Nephron progenitor cell (in vitro differentiated cells): ENCODE results near the gene IGSF1.

Experiments
- DNase-seq: peaks from one replicate; pipeline ENCODE4 v3.0.0; 2021
- H3K27ac Mint-ChIP-seq: 2 replicates; pipeline ENCODE4 v1.8.0; 2021; ENCODE audit warnings: mild to moderate bottlenecking, moderate library complexity, mixed read lengths
- H3K27me3 Mint-ChIP-seq: 2 replicates; pipeline ENCODE4 v1.8.0; 2021; ENCODE audit warnings: mild to moderate bottlenecking, low read depth, mixed read lengths; ENCODE audit not compliant: poor library complexity
- H3K36me3 Mint-ChIP-seq: 2 replicates; pipeline ENCODE4 v1.8.0; 2021; ENCODE audit warnings: low read depth, mixed read lengths
- H3K4me1 Mint-ChIP-seq: 2 replicates; pipeline ENCODE4 v1.8.0; 2021; ENCODE audit warnings: mixed read lengths
- H3K4me3 Mint-ChIP-seq: 2 replicates; pipeline ENCODE4 v1.8.0; 2021; ENCODE audit warnings: mild to moderate bottlenecking, moderate library complexity, mixed read lengths
- H3K9me3 Mint-ChIP-seq: 2 replicates; pipeline ENCODE4 v1.8.0; 2021; ENCODE audit warnings: mild to moderate bottlenecking, moderate library complexity, mixed read lengths
- TF ChIP-seq, protein P1 (sequence below): fragments of 200-600 bp; sonication (generic); IDR thresholded peaks from 2 replicates; pipeline ENCODE4 v1.5.0; 2021; ENCODE audit warnings: antibody characterized with exemption

IGSF1 gene

DNA sequence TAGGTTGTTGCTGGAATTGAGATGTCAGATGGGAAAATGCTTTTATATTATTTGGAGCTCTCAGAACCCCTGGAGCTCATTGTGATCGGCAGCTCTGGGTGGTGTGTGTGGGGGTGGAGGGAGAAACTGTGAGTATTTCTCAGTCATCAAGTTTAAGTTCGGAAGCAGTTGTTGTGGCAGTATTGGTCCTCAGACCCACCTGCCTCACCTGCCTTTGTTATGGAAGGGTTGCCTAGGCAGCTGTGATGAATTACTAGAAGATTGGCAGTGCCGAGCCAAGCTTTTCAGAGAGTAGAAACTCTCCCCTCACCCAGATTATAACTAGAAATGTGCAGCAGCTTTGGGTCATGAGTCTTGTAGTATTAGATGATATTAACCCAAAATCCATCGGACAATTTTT, 9.5 kb downstream of the IGSF1 start:
- H3K4me1 Mint-ChIP-seq: peaks cover 43% of the 10 kb centered on the region
- TF ChIP-seq, protein P1, sequence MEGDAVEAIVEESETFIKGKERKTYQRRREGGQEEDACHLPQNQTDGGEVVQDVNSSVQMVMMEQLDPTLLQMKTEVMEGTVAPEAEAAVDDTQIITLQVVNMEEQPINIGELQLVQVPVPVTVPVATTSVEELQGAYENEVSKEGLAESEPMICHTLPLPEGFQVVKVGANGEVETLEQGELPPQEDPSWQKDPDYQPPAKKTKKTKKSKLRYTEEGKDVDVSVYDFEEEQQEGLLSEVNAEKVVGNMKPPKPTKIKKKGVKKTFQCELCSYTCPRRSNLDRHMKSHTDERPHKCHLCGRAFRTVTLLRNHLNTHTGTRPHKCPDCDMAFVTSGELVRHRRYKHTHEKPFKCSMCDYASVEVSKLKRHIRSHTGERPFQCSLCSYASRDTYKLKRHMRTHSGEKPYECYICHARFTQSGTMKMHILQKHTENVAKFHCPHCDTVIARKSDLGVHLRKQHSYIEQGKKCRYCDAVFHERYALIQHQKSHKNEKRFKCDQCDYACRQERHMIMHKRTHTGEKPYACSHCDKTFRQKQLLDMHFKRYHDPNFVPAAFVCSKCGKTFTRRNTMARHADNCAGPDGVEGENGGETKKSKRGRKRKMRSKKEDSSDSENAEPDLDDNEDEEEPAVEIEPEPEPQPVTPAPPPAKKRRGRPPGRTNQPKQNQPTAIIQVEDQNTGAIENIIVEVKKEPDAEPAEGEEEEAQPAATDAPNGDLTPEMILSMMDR: no peak
- DNase-seq: no peak
- H3K36me3 Mint-ChIP-seq: no peaks in the 10 kb centered on the region
- H3K9me3 Mint-ChIP-seq: no peaks in the 10 kb centered on the region
- H3K27ac Mint-ChIP-seq: no peak overlapping the region
- no peak overlapping the region for H3K4me3 Mint-ChIP-seq
- H3K27me3 Mint-ChIP-seq: peaks cover 8% of the 10 kb centered on the region

DNA sequence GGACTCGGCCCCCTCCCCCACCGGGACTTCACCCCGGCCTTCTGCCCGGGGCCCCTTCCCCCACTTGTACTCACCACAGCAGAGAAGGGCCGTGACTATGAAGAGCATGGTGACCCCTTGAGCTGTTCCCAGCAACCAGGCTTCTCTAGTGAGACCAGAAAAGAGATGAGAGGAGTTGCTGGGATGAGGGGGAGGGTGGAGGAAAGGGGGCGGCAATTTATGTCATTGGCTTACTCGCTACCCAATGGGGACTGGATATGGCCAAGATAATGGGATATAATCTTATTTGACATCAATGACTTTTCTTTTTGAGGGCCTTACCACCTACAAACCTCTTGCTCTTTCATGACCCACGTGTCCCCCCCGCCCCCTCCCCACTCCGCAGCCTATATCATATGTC, 9.9 kb downstream of the IGSF1 start:
- Mint-ChIP-seq H3K4me3 (peak overlapping the region; percentile 32), H3K4me1 (peaks cover 43% of the 10 kb centered on the region)

DNA sequence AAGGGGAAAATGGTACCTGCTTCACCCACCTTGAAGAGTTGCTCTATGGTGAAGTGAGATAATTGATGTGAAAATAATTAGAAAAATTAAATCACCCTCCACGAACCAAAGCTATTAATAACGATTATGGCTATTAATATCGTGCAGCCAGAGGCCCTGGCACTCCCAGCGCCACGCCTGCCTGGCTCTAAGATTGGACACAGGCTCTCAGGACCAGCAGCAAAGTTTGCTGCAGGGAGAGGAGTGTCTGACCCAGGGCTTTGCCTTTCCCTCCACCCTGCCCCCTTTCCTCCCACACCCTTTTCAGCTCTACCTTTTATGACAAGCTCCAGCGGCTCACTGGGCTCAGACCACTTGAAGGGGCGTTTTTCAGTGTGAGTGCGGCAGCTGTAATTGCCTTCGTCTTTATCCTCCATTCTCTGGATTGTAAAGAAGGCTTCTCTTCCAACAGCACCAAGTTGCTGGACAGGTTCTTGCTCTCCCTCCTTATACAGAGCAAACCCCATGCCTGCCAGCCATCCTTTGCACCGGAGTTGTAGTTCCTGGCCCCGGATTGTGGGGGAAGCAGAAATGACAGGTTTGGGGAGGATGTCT, 11.5 kb downstream of the IGSF1 start:
- Mint-ChIP-seq H3K9me3 (no peaks in the 10 kb centered on the region), H3K36me3 (no peaks in the 10 kb centered on the region), H3K27me3 (peaks cover 8% of the 10 kb centered on the region), H3K27ac (peak overlapping the region; percentile 86), H3K4me1 (peaks cover 49% of the 10 kb centered on the region), H3K4me3 (peak overlapping the region; percentile 62)
- TF ChIP-seq, protein P1: no peak
- DNase-seq: peak; percentile 34

More for the DNA sequence above, 9.9 kb downstream of the IGSF1 start:
- peaks cover 8% of the 10 kb centered on the region for H3K27me3 Mint-ChIP-seq
- H3K36me3 Mint-ChIP-seq: no peaks in the 10 kb centered on the region
- no peak for DNase-seq
- H3K9me3 Mint-ChIP-seq: no peaks in the 10 kb centered on the region
- TF ChIP-seq, protein P1: no peak
- H3K27ac Mint-ChIP-seq: no peak overlapping the region

DNA sequence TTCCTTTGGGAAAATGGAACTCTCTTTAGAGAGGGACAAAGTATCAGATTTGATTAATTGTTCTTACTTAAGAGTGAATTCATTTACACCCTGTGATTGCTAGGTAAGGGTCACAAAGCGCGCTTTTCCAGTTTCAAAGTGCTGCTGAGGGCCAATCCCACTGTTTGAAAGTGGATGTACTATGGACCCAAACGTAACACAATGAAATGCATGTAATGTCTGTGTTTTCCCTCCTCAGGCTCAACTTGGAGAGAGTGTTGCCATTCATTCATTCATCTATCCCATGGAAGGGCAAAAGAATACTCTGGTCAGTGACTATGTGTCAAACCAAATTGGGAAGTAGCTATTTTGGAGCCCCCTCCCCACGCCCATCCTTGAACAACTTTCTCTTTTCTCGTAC, 16.1 kb downstream of the IGSF1 start:
- Mint-ChIP-seq H3K27ac (no peak overlapping the region), H3K9me3 (no peaks in the 10 kb centered on the region), H3K27me3 (peaks cover 3% of the 10 kb centered on the region), H3K36me3 (no peaks in the 10 kb centered on the region), H3K4me1 (peaks cover 52% of the 10 kb centered on the region), H3K4me3 (no peak overlapping the region)
- no peak for DNase-seq
- TF ChIP-seq, protein P1: no peak

DNA sequence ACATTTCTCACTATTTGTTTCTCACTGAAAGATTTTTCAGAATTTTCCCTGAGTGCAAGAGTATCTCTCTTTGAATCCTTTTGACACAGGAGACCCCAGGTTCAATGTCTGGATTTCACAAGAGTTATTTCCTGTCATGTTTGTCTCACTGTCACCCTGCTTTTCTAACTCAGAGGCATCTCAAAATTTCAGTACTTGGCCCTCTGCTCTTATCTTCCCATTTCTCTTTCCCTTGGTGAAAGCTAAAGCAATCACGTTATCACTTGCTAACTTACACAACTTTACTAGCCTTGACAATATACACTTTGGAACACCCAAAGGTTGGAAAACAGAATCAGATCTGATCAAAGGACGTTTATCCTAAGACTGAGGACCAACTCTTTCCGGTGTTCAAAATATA, 17.3 kb downstream of the IGSF1 start:
- Mint-ChIP-seq H3K9me3 (no peaks in the 10 kb centered on the region), H3K36me3 (no peaks in the 10 kb centered on the region), H3K27ac (no peak overlapping the region), H3K27me3 (no peaks in the 10 kb centered on the region), H3K4me3 (no peak overlapping the region), H3K4me1 (peaks cover 40% of the 10 kb centered on the region)
- TF ChIP-seq, protein P1: no peak
- DNase-seq: no peak

DNA sequence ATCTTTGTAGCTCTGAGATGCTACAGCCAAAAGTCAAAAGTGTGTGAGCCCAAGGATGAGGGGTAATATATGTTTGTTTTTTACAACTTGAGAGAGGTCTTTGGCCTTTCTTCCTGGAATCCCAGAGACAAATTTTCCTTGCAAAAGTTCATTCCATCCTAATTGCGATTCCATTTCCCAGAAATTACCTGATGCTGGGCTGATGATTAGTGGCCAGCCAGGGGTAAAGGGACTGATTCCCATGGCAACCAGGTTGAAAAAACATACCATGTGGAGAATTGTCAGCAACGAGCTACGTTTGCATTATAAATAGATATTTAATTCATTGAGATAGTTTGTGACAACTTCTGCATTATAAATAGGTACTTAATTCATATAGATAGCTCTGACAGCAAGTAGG, 17.8 kb downstream of the IGSF1 start:
- TF ChIP-seq, protein P1: no peak
- no peaks in the 10 kb centered on the region for H3K27me3 Mint-ChIP-seq
- H3K4me1 Mint-ChIP-seq: peaks cover 37% of the 10 kb centered on the region
- H3K9me3 Mint-ChIP-seq: no peaks in the 10 kb centered on the region
- no peak overlapping the region for H3K27ac Mint-ChIP-seq
- no peak for DNase-seq
- no peak overlapping the region for H3K4me3 Mint-ChIP-seq
- no peaks in the 10 kb centered on the region for H3K36me3 Mint-ChIP-seq
